ENCODE data around the gene ADAMTS16.

DNA sequence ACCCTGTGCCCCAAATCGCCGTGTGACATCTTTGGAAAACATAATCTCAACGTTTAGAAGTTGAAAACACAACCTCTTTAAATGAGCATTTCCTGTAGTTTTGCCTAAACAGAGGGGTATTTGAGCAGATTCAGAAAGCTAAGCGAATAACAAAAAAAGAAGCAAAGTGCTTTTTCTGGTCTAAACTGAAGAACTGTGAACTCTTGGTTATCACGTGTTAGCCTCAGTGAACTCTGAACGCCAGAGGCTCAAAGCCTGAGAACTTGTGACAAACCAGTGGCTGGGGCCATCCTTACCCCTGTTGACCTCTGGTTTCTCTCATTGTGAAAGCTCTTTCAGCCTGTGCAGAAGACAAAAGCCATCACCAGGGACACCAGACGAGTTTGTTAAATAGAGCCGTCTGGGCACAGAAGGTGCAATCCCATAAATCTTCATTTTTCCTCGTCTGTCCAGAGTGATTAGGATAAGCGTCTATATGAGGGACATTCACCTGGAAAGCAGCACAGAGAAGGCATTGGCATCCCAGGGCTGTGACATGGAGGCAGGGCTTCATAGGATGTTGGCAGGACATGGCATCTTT lies 220.9 kb downstream of the ADAMTS16 start:
- TF ChIP-seq EZH2 (IDR thresholded peaks at IDR 0.05; ENCODE audit: insufficient read depth, poor library complexity, severe bottlenecking) (no peak), EZH2phosphoT487 (IDR thresholded peaks at IDR 0.05; ENCODE audit: insufficient read depth, low read depth) (no peak)
